Measurements from ENCODE around the gene COLGALT1. TPM values are rescaled to one million over a fixed set of nuclear protein-coding genes. Genes with fewer than 3 reads are reported as not detected.
A peak's percentile ranks its signal among the peaks of the same experiment; 100 is the strongest.

The COLGALT1 gene
- total RNA-seq, 2 donors from 2014 or later = 41.1 to 76.5 TPM

DNA sequence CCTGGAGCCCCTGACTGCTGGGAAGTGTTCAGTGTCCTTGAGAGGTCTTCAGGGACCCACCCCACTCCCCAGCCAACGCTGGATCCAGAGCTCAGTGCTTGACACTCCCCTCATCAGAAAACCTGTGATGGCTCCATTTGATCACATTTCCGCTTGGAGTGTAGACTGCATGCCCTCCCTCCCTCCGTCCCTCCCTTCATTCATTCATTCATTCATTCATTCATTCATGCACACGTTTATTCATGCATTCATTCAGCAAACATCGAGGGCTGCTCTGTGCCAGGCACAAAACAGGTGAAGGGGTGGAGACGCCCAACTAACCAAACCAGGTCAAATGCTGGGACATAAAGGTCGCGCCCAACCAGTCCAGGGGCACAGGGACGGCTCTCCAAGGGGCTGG, 30.3 kb upstream of the COLGALT1 start:
- peaks cover 5% of the 10 kb centered on the region for H3K9me3 Mint-ChIP-seq
- no peaks in the 10 kb centered on the region for H3K27me3 Mint-ChIP-seq
- ATAC-seq (replicated peaks) = no peak
- H3K4me3 Mint-ChIP-seq = no peak overlapping the region
- peaks cover 13% of the 10 kb centered on the region for H3K4me1 Mint-ChIP-seq
- no peaks in the 10 kb centered on the region for H3K36me3 Mint-ChIP-seq (ENCODE audit: low read depth)
- H3K27ac Mint-ChIP-seq = no peak overlapping the region

DNA sequence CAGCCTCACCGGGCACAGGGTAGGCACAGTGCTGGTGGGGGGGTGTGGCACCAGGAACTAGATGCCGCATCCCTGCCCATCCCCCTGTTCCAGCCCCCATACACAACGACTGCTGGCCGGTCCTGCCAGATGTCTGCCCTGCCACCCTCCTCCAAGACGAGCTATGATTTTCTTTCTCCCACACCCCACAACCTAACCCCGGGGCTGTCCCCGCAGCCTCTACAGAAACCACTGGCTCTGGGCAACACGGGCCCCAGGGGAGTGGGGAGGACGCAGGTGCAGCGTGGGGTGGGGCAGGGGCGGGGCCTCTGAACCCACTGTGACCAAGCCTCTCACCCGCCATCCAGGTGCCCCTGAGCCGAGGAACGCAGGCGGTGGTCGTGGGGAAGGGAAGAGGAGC, 28.5 kb upstream of the COLGALT1 start:
- Mint-ChIP-seq H3K9me3 (peaks cover 5% of the 10 kb centered on the region), H3K27ac (no peak overlapping the region), H3K4me3 (no peak overlapping the region), H3K27me3 (no peaks in the 10 kb centered on the region), H3K36me3 (ENCODE audit: low read depth) (no peaks in the 10 kb centered on the region), H3K4me1 (peaks cover 13% of the 10 kb centered on the region)
- ATAC-seq (replicated peaks) = peak; percentile 34

DNA sequence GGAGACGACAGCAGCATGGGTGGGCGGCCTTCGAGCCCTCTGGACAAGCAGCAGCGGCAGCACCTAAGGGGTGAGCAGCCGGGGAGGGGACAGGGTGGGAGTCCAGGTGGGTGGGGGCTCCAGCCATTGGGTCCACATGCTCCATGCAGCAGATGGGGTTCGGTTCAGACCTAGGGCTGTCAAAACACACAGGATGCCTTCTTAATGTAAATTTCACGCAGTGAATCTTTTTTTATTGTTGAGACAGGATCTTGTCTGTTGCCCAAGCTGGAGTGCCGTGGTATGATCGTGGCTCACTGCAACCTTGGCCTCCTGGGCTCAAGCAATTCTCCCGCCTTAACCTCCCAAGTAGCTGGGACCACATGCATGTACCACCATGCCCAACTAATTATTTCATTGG, 28.1 kb upstream of the COLGALT1 start:
- Mint-ChIP-seq H3K27me3 (no peaks in the 10 kb centered on the region), H3K4me1 (peaks cover 13% of the 10 kb centered on the region), H3K27ac (no peak overlapping the region), H3K4me3 (no peak overlapping the region), H3K9me3 (peaks cover 5% of the 10 kb centered on the region), H3K36me3 (ENCODE audit: low read depth) (no peaks in the 10 kb centered on the region)
- ATAC-seq (replicated peaks) = no peak

DNA sequence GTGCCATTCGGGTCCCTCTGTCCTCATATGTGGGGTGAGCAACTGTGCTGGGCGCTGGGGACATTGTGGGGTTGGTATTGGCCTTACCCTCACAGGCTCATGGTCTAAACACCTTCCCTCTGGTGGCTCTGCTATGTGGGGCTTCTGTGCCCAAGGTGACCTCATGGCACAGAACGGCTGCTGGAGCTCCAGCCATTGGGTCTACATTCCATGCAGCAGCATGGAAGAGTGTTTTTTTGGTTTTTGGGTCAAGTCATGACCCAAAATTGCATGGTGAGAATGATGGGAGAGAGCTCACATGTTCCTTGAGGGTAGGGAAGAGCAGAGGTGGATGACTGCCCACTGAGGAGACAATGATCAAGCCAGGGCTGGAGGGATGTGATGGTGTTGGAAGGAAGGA, 26.8 kb upstream of the COLGALT1 start:
- Mint-ChIP-seq H3K27me3 (no peaks in the 10 kb centered on the region), H3K4me3 (no peak overlapping the region), H3K27ac (no peak overlapping the region), H3K4me1 (peaks cover 5% of the 10 kb centered on the region), H3K36me3 (ENCODE audit: low read depth) (no peaks in the 10 kb centered on the region), H3K9me3 (peaks cover 5% of the 10 kb centered on the region)
- no peak for ATAC-seq (replicated peaks)

DNA sequence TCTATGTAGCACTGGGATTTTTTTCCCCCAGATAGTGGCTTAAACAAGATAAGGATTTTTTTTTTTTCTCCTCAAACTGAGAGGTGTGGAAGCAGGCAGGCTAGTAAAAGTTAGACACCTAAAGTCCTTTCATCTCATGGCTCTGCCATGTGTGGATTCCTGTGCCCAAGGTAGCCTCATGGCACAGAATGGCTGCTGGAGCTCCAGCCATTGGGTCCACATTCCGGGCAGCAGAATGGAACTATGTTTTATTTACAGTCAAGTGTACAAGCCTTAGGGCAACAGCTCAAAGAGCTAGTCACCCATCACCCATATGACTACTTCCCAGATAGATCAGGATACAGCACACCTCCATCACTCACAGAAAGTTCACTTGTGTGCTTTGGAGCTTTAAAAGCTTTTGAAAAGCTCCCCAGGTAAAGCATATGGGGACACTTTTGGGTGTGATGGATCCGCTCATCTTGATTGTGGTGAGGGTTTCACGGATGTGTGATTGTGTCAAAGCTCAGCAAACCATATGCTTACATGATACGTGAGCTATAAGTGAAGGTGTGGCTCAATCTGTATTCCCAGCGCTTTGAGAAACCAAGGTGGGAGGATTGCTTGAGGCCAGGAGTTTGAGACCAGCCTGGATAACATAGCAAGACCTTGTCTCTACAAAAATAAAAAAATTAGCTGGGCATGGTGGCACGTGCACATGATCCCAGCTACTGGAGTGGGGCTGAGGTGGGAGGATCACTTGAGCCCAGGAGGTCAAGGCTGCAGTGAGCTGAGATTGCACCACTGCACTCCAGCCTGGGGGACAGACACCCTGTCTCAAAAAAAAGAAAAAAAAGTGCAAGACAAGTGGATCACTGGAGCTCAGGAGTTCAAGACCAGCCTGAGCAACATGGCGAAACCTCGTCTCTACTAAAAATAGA, 25.9 kb upstream of the COLGALT1 start:
- peaks cover 5% of the 10 kb centered on the region for H3K9me3 Mint-ChIP-seq
- no peak overlapping the region for H3K4me3 Mint-ChIP-seq
- H3K27ac Mint-ChIP-seq = no peak overlapping the region
- no peak for ATAC-seq (replicated peaks)
- no peaks in the 10 kb centered on the region for H3K4me1 Mint-ChIP-seq
- H3K27me3 Mint-ChIP-seq = no peaks in the 10 kb centered on the region
- H3K36me3 Mint-ChIP-seq (ENCODE audit: low read depth) = no peaks in the 10 kb centered on the region

DNA sequence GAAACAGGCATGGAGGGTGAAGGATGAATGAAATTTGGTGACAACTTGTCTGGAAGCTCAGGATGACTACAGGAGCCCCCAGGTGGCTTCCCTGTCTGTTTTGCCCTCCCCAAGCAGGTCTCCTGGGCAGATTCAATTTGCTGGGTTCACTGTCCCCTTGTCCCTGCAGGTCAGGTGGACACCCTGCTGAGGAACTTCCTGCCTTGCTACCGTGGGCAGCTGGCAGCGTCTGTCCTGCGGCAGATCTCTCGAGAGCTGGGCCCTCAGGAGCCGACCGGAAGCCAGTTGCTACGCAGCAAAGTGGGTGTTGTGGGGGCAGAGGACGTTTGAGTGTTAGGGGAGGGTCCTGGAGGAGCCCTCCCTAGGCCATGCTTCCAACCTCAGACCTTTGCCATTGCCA, 24.9 kb upstream of the COLGALT1 start:
- Mint-ChIP-seq H3K27me3 (no peaks in the 10 kb centered on the region), H3K36me3 (ENCODE audit: low read depth) (no peaks in the 10 kb centered on the region), H3K27ac (no peak overlapping the region), H3K4me1 (no peaks in the 10 kb centered on the region), H3K9me3 (peaks cover 5% of the 10 kb centered on the region), H3K4me3 (no peak overlapping the region)
- no peak for ATAC-seq (replicated peaks)

DNA sequence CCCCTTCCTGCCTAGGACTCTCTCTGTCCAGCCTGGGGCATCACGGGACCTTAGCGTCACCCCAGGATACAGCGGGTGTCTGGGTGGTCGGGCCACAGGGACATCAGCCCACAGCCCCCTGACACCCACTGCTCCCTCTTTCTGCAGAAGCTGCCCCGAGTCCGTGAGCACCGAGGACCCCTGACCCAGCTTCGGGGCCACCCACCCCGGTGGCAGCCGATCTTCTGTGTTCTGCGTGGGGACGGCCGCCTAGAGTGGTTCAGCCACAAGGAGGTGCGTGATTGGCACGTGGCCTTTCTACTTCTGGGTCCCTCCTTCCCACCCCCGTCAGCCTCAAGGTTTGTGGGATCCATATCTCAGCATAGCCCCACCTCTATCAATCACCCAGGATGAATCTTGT, 23.3 kb upstream of the COLGALT1 start:
- Mint-ChIP-seq H3K27ac (no peak overlapping the region), H3K36me3 (ENCODE audit: low read depth) (no peaks in the 10 kb centered on the region), H3K27me3 (no peaks in the 10 kb centered on the region), H3K4me1 (no peaks in the 10 kb centered on the region), H3K4me3 (no peak overlapping the region), H3K9me3 (peaks cover 5% of the 10 kb centered on the region)
- no peak for ATAC-seq (replicated peaks)

DNA sequence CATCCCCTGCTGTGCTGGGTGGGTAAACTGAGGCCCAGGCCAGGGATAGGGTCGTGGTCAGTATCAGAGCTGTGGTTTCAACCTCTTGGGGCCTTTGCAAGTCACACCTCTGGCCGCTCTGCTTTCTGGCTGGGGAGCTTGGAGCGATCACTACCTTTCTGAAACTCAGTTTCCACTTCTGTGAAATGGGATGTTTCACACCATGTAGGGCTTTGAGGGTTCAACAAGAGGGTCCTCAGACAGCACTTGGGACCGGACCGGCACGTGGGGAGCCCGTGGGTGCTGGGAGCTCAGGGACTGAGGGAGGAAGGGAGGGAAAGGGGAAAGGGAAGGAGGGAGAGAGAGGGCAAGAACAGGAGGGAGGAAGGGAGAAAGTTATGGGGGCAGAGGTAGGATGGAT, 22.9 kb upstream of the COLGALT1 start:
- no peaks in the 10 kb centered on the region for H3K36me3 Mint-ChIP-seq (ENCODE audit: low read depth)
- no peaks in the 10 kb centered on the region for H3K4me1 Mint-ChIP-seq
- no peak for ATAC-seq (replicated peaks)
- H3K27me3 Mint-ChIP-seq = no peaks in the 10 kb centered on the region
- no peak overlapping the region for H3K27ac Mint-ChIP-seq
- H3K9me3 Mint-ChIP-seq = peaks cover 5% of the 10 kb centered on the region
- H3K4me3 Mint-ChIP-seq = no peak overlapping the region

DNA sequence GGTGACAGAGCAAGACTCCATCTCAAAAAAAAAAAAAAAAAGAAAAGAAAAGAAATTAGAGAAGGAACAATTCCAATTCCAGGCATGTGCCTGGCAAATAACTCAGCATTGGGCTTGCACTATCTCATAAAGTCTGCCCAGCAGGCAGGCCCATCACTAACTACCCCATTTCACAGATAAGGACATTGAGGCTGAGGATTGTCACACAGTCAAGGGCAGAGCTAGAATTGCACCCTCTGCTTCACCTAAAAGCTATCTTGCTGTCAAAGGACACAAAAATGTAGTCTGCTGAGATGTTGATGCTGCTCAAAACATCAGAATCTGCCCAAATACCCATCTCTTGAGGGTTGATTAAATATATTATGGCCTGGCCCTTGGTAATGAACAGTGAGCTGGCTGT, 20.7 kb upstream of the COLGALT1 start:
- Mint-ChIP-seq H3K9me3 (no peaks in the 10 kb centered on the region), H3K4me3 (no peak overlapping the region), H3K27ac (no peak overlapping the region), H3K36me3 (ENCODE audit: low read depth) (no peaks in the 10 kb centered on the region), H3K4me1 (peaks cover 7% of the 10 kb centered on the region), H3K27me3 (no peaks in the 10 kb centered on the region)
- ATAC-seq (replicated peaks) = no peak

DNA sequence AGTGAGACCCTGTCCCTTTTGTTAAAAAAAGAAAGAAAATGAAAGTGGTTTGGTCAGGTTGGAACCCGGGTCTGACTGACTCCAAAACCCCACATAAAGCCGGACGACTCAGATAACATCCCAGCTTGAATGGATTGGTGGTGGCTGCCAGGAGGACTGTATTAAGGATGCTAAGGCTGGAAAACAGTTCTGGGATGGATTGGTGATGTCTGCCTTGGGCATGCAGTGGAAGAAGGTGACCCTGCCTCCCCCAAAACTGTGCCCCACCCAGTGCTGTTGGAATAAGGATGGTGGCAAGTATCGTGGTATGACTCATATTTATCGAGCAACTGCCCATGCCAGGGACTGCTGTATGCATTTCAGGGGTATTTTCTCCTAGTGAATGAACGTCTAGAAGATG, 18.5 kb upstream of the COLGALT1 start:
- peaks cover 7% of the 10 kb centered on the region for H3K4me1 Mint-ChIP-seq
- H3K36me3 Mint-ChIP-seq (ENCODE audit: low read depth) = no peaks in the 10 kb centered on the region

DNA sequence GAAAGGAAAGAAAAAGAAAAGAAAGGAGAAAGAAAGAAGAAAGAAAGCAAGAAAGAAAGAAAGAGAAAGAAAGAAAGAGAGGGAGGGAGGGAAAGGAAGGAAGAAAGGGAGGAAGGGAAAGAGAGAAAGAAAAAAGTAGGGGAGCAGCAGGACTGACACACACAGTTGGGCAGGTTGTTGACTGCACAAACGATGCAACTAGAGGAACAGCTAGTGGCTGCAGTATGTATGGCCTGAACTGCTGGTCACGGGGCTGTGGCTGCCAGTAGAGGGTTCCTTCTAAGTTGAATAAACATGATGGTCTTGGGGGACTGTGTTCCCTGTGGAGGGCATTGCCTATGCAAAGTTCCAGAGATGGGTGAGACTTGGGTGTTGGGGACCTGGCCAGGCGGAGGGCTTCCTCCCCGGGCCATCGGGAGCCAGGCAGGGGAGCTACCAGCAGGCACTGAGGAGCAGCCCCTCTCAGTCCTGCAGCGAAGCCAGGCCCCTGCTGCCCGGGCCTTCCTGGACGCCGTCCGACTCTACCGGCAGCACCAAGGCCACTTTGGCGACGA, 16.7 kb upstream of the COLGALT1 start:
- peak; percentile 1 for ATAC-seq (replicated peaks)
- Mint-ChIP-seq H3K27ac (peak overlapping the region; percentile 54), H3K36me3 (ENCODE audit: low read depth) (no peaks in the 10 kb centered on the region), H3K4me3 (peak overlapping the region; percentile 81), H3K27me3 (no peaks in the 10 kb centered on the region), H3K4me1 (peaks cover 7% of the 10 kb centered on the region), H3K9me3 (no peaks in the 10 kb centered on the region)

More for the DNA sequence above, 18.5 kb upstream of the COLGALT1 start:
- H3K27ac Mint-ChIP-seq = no peak overlapping the region
- no peaks in the 10 kb centered on the region for H3K9me3 Mint-ChIP-seq
- no peak overlapping the region for H3K4me3 Mint-ChIP-seq
- ATAC-seq (replicated peaks) = no peak
- no peaks in the 10 kb centered on the region for H3K27me3 Mint-ChIP-seq

DNA sequence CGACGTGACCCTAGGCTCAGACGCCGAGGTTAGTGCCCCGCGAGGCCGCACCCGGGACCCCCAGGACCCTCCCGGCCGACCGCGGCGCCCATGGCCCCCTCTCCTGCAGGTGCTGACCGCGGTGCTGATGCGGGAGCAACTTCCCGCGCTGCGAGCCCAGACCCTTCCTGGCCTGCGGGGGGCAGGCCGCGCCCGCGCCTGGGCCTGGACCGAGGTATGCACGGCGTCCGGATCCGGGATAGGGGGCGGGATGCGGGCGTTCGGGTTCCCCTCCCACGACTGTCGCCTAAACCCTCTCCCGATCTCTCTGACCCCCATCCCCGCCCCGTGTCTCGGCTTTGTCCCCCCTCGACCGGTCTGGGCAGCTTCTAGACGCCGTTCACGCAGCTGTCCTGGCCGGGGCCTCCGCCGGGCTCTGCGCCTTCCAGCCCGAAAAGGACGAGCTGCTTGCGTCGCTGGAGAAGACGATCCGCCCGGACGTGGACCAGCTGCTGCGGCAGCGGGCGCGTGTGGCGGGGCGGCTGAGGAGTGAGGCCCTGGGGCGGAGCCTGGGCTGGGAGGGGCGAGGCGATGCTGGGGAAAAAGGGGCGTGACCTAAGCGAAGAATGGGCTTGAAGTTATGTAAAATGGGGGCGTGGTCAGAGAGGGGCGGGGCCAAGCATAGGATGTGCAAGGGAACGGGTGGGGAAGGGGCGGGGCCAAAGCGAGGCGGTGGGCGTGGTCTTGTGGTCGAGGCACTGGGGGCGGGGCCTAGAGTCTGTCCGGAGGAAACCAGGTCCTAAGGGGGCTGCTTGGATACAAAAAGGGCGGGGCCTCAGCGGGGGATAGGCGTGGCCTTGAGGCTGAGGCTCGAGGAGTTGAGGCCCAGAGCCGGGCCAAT, 16.0 kb upstream of the COLGALT1 start:
- H3K27ac Mint-ChIP-seq = no peak overlapping the region
- no peaks in the 10 kb centered on the region for H3K36me3 Mint-ChIP-seq (ENCODE audit: low read depth)
- no peaks in the 10 kb centered on the region for H3K27me3 Mint-ChIP-seq
- no peaks in the 10 kb centered on the region for H3K9me3 Mint-ChIP-seq
- peaks cover 7% of the 10 kb centered on the region for H3K4me1 Mint-ChIP-seq
- peak; percentile 95 for ATAC-seq (replicated peaks)
- H3K4me3 Mint-ChIP-seq = peak overlapping the region; percentile 81

DNA sequence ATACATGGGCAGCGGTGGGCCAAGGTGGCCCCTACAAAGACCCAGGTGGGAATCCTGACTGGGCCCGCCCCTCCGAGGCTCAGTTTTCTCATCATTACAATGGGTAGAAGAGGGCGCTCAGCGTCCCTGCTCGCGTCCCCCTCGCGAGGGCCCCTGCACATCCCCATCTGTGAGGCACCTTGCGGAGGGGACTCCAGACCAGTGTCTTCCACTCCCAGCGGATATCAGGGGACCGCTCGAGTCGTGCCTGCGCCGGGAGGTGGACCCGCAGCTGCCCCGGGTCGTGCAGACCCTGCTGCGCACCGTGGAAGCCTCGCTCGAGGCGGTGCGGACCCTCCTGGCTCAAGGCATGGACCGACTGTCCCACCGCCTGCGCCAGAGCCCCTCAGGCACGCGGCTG, 15.3 kb upstream of the COLGALT1 start:
- Mint-ChIP-seq H3K27me3 (no peaks in the 10 kb centered on the region), H3K27ac (no peak overlapping the region), H3K4me1 (peaks cover 7% of the 10 kb centered on the region), H3K4me3 (peak overlapping the region; percentile 81), H3K9me3 (no peaks in the 10 kb centered on the region), H3K36me3 (ENCODE audit: low read depth) (no peaks in the 10 kb centered on the region)
- no peak for ATAC-seq (replicated peaks)

DNA sequence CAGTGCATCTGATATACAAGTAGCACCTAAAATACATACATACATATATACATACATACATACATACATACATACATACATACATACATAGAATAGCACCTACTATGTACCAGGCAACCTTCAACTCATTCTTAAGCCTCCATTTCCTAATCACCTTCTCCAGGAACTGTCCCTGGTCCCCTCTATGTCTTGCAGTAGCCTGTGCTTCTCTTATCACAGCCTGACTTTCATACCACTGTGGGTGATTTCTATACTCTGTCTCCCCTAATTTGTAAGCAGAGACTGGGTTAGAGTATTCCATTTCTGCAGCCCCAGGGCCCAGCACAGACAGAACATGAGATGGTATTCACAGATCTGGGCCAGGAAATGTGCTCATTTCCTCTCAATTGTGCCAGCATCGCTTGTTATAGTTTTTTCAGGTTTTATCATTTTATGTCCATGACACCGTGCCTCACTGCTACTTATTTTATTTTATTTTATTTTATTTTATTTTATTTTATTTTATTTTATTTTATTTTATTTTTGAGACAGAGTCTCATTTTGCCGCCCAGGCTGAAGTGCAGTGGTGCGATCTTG, 14.2 kb upstream of the COLGALT1 start:
- H3K4me1 Mint-ChIP-seq = peaks cover 7% of the 10 kb centered on the region
- no peaks in the 10 kb centered on the region for H3K9me3 Mint-ChIP-seq
- no peak for ATAC-seq (replicated peaks)
- no peaks in the 10 kb centered on the region for H3K36me3 Mint-ChIP-seq (ENCODE audit: low read depth)
- peak overlapping the region; percentile 13 for H3K4me3 Mint-ChIP-seq
- H3K27ac Mint-ChIP-seq = no peak overlapping the region
- no peaks in the 10 kb centered on the region for H3K27me3 Mint-ChIP-seq
